AG04450 (cell line): Measurements from ENCODE around the gene ISLR. TPM values are rescaled to one million over a fixed set of nuclear protein-coding genes. Genes with fewer than 3 reads are reported as not detected.
A peak's percentile ranks its signal among the peaks of the same experiment; 100 is the strongest.

ENCODE experiments used
- CTCF ChIA-PET: fragments of 300-600, 350-600 bp; formaldehyde crosslinking; extraction: SDS; loops from one replicate; lab custom pipeline; 2022; ENCODE audit warnings: antibody characterized with exemption, inconsistent platforms; lab: Charles Lee
- POLR2A ChIA-PET: fragments of 350-600 bp; formaldehyde crosslinking; extraction: SDS; loops from one replicate; lab custom pipeline; 2021; ENCODE audit warnings: antibody characterized with exemption, inconsistent platforms; lab: Yijun Ruan, JAX
- DNase-seq: peaks from one replicate; pipeline ENCODE4 v3.0.0-alpha.2; 2011; ENCODE audit warnings: low read depth, low spot score
- H3K27ac ChIP-seq: one replicate; pipeline ENCODE4 v1.5.1; 2012; ENCODE audit warnings: low read depth, low read length, control low read depth
- H3K27me3 ChIP-seq: one replicate; pipeline ENCODE4 v1.6.0; 2012; ENCODE audit warnings: low read length; ENCODE audit not compliant: control insufficient read depth, insufficient read depth
- H3K4me3 ChIP-seq: 2 replicates; pipeline ENCODE4 v1.5.1; 2011; ENCODE audit warnings: mild to moderate bottlenecking, low read depth, low read length, control low read depth
- H3K9me3 ChIP-seq: 2 replicates; pipeline ENCODE4 v1.5.1; 2012; ENCODE audit warnings: low read length; ENCODE audit not compliant: control insufficient read depth, insufficient read depth
- CTCF ChIP-seq: IDR thresholded peaks from 2 replicates; pipeline ENCODE4 v1.5.1; 2011; ENCODE audit warnings: low read depth, low read length, control low read depth, inconsistent platforms
- polyA plus RNA-seq: library from polyadenylated mRNA; depleted of rRNA; stranded (reverse); fragments of >200 nt; gene quantifications from 2 replicates; pipeline ENCODE4 v1.2.3, GENCODE V29; 2011

ISLR gene
- polyA plus RNA-seq, 1 experiment, result 2.3 TPM

- DNase-seq, result no peak
- POLR2A ChIA-PET, result no interaction called here
These were observed 20.4 kb downstream of the ISLR start for GRCh38 chr15:74193905-74194304.

GRCh38 chr15:74194572-74195559, 21.4 kb downstream of the ISLR start:
- no peak overlapping the region for H3K4me3 ChIP-seq
- no peaks in the 10 kb centered on the region; the same call in 1 of the 2 replicates for H3K9me3 ChIP-seq
- no peak overlapping the region for H3K27ac ChIP-seq
- no peaks in the 10 kb centered on the region for H3K27me3 ChIP-seq
- ChIA-PET POLR2A (interaction anchor here (0.6 kb wide), 1 partner anchor 267 kb away, joined by 3 read pairs; no protein-coding TSS in a partner anchor), CTCF (interaction anchor here (1.1 kb wide), 1 partner anchor 61 kb away, joined by 3 read pairs; no protein-coding TSS in a partner anchor)
- no peak for DNase-seq
- TF ChIP-seq CTCF, result no peak

More at GRCh38 chr15:74193905-74194304, 20.4 kb downstream of the ISLR start:
- CTCF ChIA-PET, result interaction anchor here (1.1 kb wide), 1 partner anchor 60 kb away, joined by 3 read pairs; no protein-coding TSS in a partner anchor
- Histone ChIP-seq H3K9me3 (no peaks in the 10 kb centered on the region; the same call in 1 of the 2 replicates), H3K27ac (no peak overlapping the region), H3K27me3 (no peaks in the 10 kb centered on the region), H3K4me3 (no peak overlapping the region)
- TF ChIP-seq CTCF, result no peak

GRCh38 chr15:74196175-74196574, 22.7 kb downstream of the ISLR start:
- Histone ChIP-seq H3K27me3 (no peaks in the 10 kb centered on the region), H3K27ac (no peak overlapping the region), H3K4me3 (no peak overlapping the region), H3K9me3 (no peaks in the 10 kb centered on the region; the same call in 1 of the 2 replicates)
- peak; percentile 72 for DNase-seq
- CTCF ChIA-PET, result interaction anchor here (0.5 kb wide), 1 partner anchor 628 kb away, joined by 3 read pairs; no protein-coding TSS in a partner anchor
- no peak for TF ChIP-seq CTCF
- POLR2A ChIA-PET, result interaction anchor here (1.8 kb wide), 1 partner anchor 17 kb away, joined by 5 read pairs; no protein-coding TSS in a partner anchor

GRCh38 chr15:74197176-74197965, 23.9 kb downstream of the ISLR start:
- ChIA-PET CTCF (no interaction called here), POLR2A (interaction anchor here (1.8 kb wide), 1 partner anchor 18 kb away, joined by 5 read pairs; no protein-coding TSS in a partner anchor)
- H3K4me3 ChIP-seq, result no peak overlapping the region
- H3K27me3 ChIP-seq, result no peaks in the 10 kb centered on the region
- H3K27ac ChIP-seq, result no peak overlapping the region
- H3K9me3 ChIP-seq, result no peaks in the 10 kb centered on the region; the same call in 1 of the 2 replicates
- no peak for TF ChIP-seq CTCF
- DNase-seq, result no peak
